B cell (primary cell): ENCODE measurements around the gene SP8. TPM values are rescaled to one million over a fixed set of nuclear protein-coding genes. Genes with fewer than 3 reads are reported as not detected.

Source experiments
- ATAC-seq: fragments of 200-7000 bp; cut with Tn5 transposase; one replicate; pipeline ENCODE4 v1.10.0; 2021; ENCODE audit warnings: low read depth, mild to moderate bottlenecking, moderate number of reproducible peaks, moderate library complexity
- CTCF ChIA-PET: fragments of 350-600 bp; sonication (Branson Sonifier 250); formaldehyde crosslinking; loops from one replicate; lab custom pipeline; 2021; ENCODE audit warnings: antibody characterized with exemption, inconsistent platforms; lab: Charles Lee
- POLR2A ChIA-PET: fragments of 350-600 bp; sonication (Branson Sonifier 250); formaldehyde crosslinking; loops from one replicate; lab custom pipeline; 2021; ENCODE audit warnings: antibody characterized with exemption; lab: Charles Lee
- DNase-seq: peaks from one replicate; pipeline ENCODE4 v3.0.0; 2013
- H2AFZ ChIP-seq: 2 replicates; pipeline ENCODE4 v1.6.1; 2012; ENCODE audit warnings: mild to moderate bottlenecking, low read depth, low read length; ENCODE audit not compliant: insufficient read depth, poor library complexity, severe bottlenecking
- H3K27ac ChIP-seq, 2 donors: 1 replicate in 1 of 2; 2 replicates in 1 of 2; pipeline ENCODE4 v1.5.1; 2012 to 2013; ENCODE audit warnings: low read length in 2 of 2, mild to moderate bottlenecking in 2 of 2, moderate library complexity in 1 of 2
- H3K27me3 ChIP-seq, 4 experiments: fragments of 200-600 bp in 1 of 4; sonication (generic) in 1 of 4; replicated peaks in 1 of 4; 1 replicate in 2 of 4; 2 replicates in 2 of 4; pipeline versions ENCODE4 v1.6.1 to v1.7.0; 2013 to 2016; ENCODE audit warnings: low read length in 3 of 4, mild to moderate bottlenecking in 2 of 4, mixed read lengths in 1 of 4, moderate library complexity in 1 of 4; ENCODE audit not compliant: insufficient read depth in 4 of 4, control insufficient read depth in 3 of 4; ENCODE audit errors: control extremely low read depth in 1 of 4
- H3K36me3 ChIP-seq, 2 experiments: replicated peaks in 1 of 2; 1 replicate in 1 of 2; 2 replicates in 1 of 2; pipeline versions ENCODE4 v1.6.1 to v1.7.1; 2013; ENCODE audit warnings: low read length in 1 of 2; ENCODE audit not compliant: insufficient read depth in 2 of 2, control insufficient read depth in 1 of 2; ENCODE audit errors: control extremely low read depth in 1 of 2, extremely low read depth in 1 of 2
- H3K4me1 ChIP-seq, 2 donors: fragments of 200-600 bp in 1 of 2; sonication (generic) in 1 of 2; 1 replicate in 1 of 2; 2 replicates in 1 of 2; pipeline versions ENCODE4 v1.5.1 to v1.6.1; 2013 to 2017; ENCODE audit warnings: low read length in 2 of 2; ENCODE audit not compliant: control insufficient read depth in 2 of 2, insufficient read depth in 2 of 2
- H3K4me2 ChIP-seq: replicated peaks from 2 replicates; pipeline ENCODE3; 2012; ENCODE audit warnings: mild to moderate bottlenecking, low read depth, low read length; ENCODE audit not compliant: poor library complexity, severe bottlenecking
- H3K4me3 ChIP-seq, 5 experiments: fragments of 200-600 bp in 1 of 5; sonication (generic) in 1 of 5; 1 replicate in 3 of 5; 2 replicates in 2 of 5; pipeline versions ENCODE4 v1.5.1 to v1.7.0; 2011 to 2016; ENCODE audit warnings: low read length in 4 of 5, mild to moderate bottlenecking in 4 of 5, low read depth in 2 of 5, control low read depth in 1 of 5, moderate library complexity in 1 of 5; ENCODE audit not compliant: insufficient read depth in 1 of 5; ENCODE audit errors: control extremely low read depth in 1 of 5, extremely low read depth in 1 of 5
- H3K79me2 ChIP-seq: fragments of 200-600 bp; sonication (generic); one replicate; pipeline ENCODE4 v1.6.0; 2016; ENCODE audit warnings: low read length; ENCODE audit not compliant: control insufficient read depth, insufficient read depth
- H3K9ac ChIP-seq: fragments of 200-600 bp; sonication (generic); 2 replicates; pipeline ENCODE4 v1.6.1; 2017; ENCODE audit warnings: mild to moderate bottlenecking, low read length, moderate library complexity
- H3K9me3 ChIP-seq, 3 donors: one replicate each; pipeline versions ENCODE4 v1.6.1 to v1.7.1; 2013; ENCODE audit warnings: low read length in 2 of 3; ENCODE audit not compliant: control insufficient read depth in 2 of 3, insufficient read depth in 1 of 3; ENCODE audit errors: control extremely low read depth in 1 of 3
- H4K20me1 ChIP-seq: 2 replicates; pipeline ENCODE4 v1.6.0; 2012; ENCODE audit warnings: mild to moderate bottlenecking, low read length; ENCODE audit not compliant: insufficient read depth, control insufficient read depth, poor library complexity, severe bottlenecking
- H3K27ac Mint-ChIP-seq: one replicate; pipeline ENCODE4 v1.8.0; 2021; ENCODE audit warnings: mixed read lengths
- H3K27me3 Mint-ChIP-seq: one replicate; pipeline ENCODE4 v1.8.0; 2021; ENCODE audit warnings: mixed read lengths
- H3K4me1 Mint-ChIP-seq: one replicate; pipeline ENCODE4 v1.8.0; 2021; ENCODE audit warnings: mixed read lengths
- H3K4me3 Mint-ChIP-seq: one replicate; pipeline ENCODE4 v1.8.0; 2021; ENCODE audit warnings: mixed read lengths
- H3K9me3 Mint-ChIP-seq: one replicate; pipeline ENCODE4 v1.8.0; 2022; ENCODE audit warnings: mixed read lengths; ENCODE audit not compliant: insufficient read depth
- EZH2 ChIP-seq: IDR thresholded peaks from 2 replicates; pipeline ENCODE4 v1.6.1; 2012; ENCODE audit warnings: borderline replicate concordance, low read depth, mild to moderate bottlenecking, moderate library complexity, low read length; ENCODE audit not compliant: insufficient read depth, poor library complexity, severe bottlenecking
- WGBS: methylation state at CpG from one replicate; pipeline ENCODE4 v1.1.5; 2013; ENCODE audit warnings: missing lambda C conversion rate; ENCODE audit not compliant: insufficient coverage; 5-methylcytosine and 5-hydroxymethylcytosine counted together
- intact Hi-C: fragments of 100-400 bp; cut with micrococcal nuclease; formaldehyde crosslinking; loops from one replicate; pipeline ENCODE4 v1.10.0; 2022
- polyA plus RNA-seq: library from polyadenylated mRNA; depleted of rRNA; stranded (reverse); fragments of >200 nt; gene quantifications from 2 replicates; pipeline ENCODE4 v1.2.3, GENCODE V29; 2012
- total RNA-seq, 2 donors: library from RNA; stranded (reverse); fragments of 120-200 nt in 1 of 2; gene quantifications; 1 replicate in 1 of 2; 2 replicates in 1 of 2; pipeline versions ENCODE4 v1.2.3 to v1.2.4, GENCODE V29; 2013 to 2022
- TF ChIP-seq, protein P1 (sequence below): fragments of 200-600 bp; IDR thresholded peaks from one replicate; pipeline ENCODE4 v1.8.0; 2022; ENCODE audit warnings: antibody characterized with exemption, mild to moderate bottlenecking

Gene SP8
- total and polyA plus RNA-seq, 2 donors (not counting 1 experiment from before 2014, with no cell fraction given): not detected

DNA sequence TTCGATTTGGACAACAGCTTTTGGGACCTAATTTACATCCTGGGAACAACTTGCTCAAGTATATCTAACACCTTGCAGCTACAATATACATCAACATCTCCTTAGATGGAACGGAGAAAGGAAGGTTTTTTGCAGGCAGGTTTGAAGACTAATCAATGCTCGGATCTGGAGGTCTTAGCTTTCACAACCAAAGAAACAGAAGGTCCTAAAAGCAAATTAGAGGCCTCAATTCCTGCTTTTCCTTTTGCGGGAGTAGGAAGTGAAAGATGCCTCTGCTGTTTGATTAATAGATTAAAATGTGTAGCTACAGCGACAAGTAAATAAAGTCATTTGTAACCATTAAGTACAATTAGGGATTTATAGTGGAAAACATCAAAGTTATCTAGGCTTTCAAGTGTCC, 3.7 kb upstream of the SP8 start:
- no peak overlapping the region for H3K4me2 ChIP-seq
- CTCF ChIA-PET: no interaction called here

DNA sequence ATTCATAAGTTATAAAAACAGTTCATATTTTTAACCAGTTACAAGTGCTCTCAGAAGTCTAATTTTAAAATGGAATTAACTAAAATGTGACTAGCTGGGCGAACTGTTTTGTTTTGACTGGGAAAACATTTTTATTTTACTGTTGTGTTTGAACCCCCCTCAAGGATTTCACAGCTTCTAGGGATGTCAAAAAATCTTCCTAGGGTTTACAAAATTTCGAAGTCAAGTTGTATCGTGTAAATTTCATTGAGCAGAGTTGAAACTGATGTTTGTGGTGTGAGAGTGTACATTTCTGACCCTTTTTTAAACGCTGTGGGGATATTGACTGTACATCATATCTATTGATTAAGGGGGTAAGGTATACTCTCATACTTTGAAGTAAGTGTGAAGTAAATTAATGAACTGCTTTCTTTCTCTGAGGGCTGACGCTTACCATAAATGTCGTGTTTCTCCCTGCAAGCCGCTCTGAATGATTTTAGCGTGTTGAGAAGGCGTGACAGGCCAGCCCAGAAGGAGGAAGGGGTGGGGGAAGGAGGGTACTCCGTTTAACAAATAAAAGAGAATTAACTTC, 1.8 kb upstream of the SP8 start:
- intact Hi-C loops: no loop called here
- WGBS: 7% methylated on average over 3 of the region's 10 CpGs

More for the DNA sequence above, 3.7 kb upstream of the SP8 start:
- no peaks in the 10 kb centered on the region for H3K9me3 Mint-ChIP-seq
- ATAC-seq: no peak
- H3K27me3 Mint-ChIP-seq: peaks cover 78% of the 10 kb centered on the region
- peaks cover 20 to 38% of the 10 kb centered on the region in 2 donors for H3K4me1 ChIP-seq
- H2AFZ ChIP-seq: no peak overlapping the region
- H3K27ac Mint-ChIP-seq: no peak overlapping the region
- no peaks in the 10 kb centered on the region for H3K36me3 ChIP-seq
- no peak overlapping the region for H3K4me3 ChIP-seq
- POLR2A ChIA-PET: no interaction called here
- H3K9me3 ChIP-seq: peaks cover 6 to 51% (median 10%) of the 10 kb centered on the region in 3 donors
- no peak overlapping the region for H3K27ac ChIP-seq
- 20% methylated on average over 1 of the region's 5 CpGs for WGBS
- TF ChIP-seq EZH2: no peak
- TF ChIP-seq, protein P1, sequence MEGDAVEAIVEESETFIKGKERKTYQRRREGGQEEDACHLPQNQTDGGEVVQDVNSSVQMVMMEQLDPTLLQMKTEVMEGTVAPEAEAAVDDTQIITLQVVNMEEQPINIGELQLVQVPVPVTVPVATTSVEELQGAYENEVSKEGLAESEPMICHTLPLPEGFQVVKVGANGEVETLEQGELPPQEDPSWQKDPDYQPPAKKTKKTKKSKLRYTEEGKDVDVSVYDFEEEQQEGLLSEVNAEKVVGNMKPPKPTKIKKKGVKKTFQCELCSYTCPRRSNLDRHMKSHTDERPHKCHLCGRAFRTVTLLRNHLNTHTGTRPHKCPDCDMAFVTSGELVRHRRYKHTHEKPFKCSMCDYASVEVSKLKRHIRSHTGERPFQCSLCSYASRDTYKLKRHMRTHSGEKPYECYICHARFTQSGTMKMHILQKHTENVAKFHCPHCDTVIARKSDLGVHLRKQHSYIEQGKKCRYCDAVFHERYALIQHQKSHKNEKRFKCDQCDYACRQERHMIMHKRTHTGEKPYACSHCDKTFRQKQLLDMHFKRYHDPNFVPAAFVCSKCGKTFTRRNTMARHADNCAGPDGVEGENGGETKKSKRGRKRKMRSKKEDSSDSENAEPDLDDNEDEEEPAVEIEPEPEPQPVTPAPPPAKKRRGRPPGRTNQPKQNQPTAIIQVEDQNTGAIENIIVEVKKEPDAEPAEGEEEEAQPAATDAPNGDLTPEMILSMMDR: no peak
- peak; percentile 22 for DNase-seq
- intact Hi-C loops: loop anchor here (10.0 kb wide), 1 partner anchor 464 kb away; no protein-coding TSS in a partner anchor
- H3K27me3 ChIP-seq: peaks cover 4 to 89% (median 81%) of the 10 kb centered on the region in 4 experiments
- no peak overlapping the region for H3K9ac ChIP-seq
- H3K4me3 Mint-ChIP-seq: no peak overlapping the region
- no peaks in the 10 kb centered on the region for H4K20me1 ChIP-seq
- H3K4me1 Mint-ChIP-seq: peaks cover 14% of the 10 kb centered on the region
- no peaks in the 10 kb centered on the region for H3K79me2 ChIP-seq

More for the DNA sequence above, 1.8 kb upstream of the SP8 start:
- Mint-ChIP-seq H3K9me3 (no peaks in the 10 kb centered on the region), H3K4me3 (no peak overlapping the region), H3K27ac (no peak overlapping the region), H3K4me1 (peaks cover 18% of the 10 kb centered on the region), H3K27me3 (peaks cover 75% of the 10 kb centered on the region)
- H3K36me3 ChIP-seq: no peaks in the 10 kb centered on the region
- H3K27ac ChIP-seq: no peak overlapping the region
- no peak overlapping the region for H2AFZ ChIP-seq
- DNase-seq (no peak), ATAC-seq (no peak)
- ChIA-PET POLR2A (no interaction called here), CTCF (no interaction called here)
- TF ChIP-seq, protein P1: no peak
- TF ChIP-seq EZH2: no peak
- peaks cover 28 to 55% of the 10 kb centered on the region in 2 donors for H3K4me1 ChIP-seq
- no peak overlapping the region for H3K4me3 ChIP-seq
- H3K79me2 ChIP-seq: no peaks in the 10 kb centered on the region
- H4K20me1 ChIP-seq: no peaks in the 10 kb centered on the region
- no peak overlapping the region for H3K9ac ChIP-seq
- H3K4me2 ChIP-seq: no peak overlapping the region
- peaks cover 4 to 82% (median 70%) of the 10 kb centered on the region in 4 experiments for H3K27me3 ChIP-seq
- peaks cover 6 to 51% (median 7%) of the 10 kb centered on the region in 3 donors for H3K9me3 ChIP-seq
